GM19468 (cell line): ENCODE data around the gene CDKAL1.

ENCODE experiments used
- ATAC-seq: cut with Tn5 transposase; IDR thresholded peaks from one replicate; pipeline ENCODE4 v1.9.1; 2021; ENCODE audit warnings: mild to moderate bottlenecking, moderate library complexity, moderate number of reproducible peaks; ENCODE audit not compliant: unreplicated experiment; ENCODE audit errors: extremely low read depth

The CDKAL1 gene

DNA sequence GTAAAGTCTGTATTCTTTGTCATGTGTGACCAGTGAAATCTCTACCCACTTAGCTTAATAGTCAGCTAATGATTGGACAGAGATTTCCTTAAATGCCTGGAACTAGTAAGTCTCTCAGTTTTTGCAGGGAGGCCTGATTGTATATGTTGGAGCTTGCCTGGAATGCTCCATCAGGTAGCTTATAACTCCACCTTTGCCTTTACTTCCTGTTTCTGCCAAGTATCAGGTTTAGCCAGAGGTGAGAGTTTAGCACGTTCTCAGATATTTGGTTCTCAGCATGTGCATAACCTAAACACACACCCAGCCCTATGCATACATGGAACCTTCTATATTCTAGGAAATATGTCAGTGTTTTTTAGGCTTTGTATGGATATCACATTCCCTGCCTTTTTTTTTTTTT lies 435.3 kb downstream of the CDKAL1 start:
- ATAC-seq = no peak

GRCh38 chr6:20976391-20976918 lies 442.2 kb downstream of the CDKAL1 start:
- ATAC-seq = no peak

GRCh38 chr6:20978151-20978614 lies 443.9 kb downstream of the CDKAL1 start:
- peak; percentile 49 for ATAC-seq

GRCh38 chr6:20979076-20979475 lies 444.8 kb downstream of the CDKAL1 start:
- no peak for ATAC-seq

DNA sequence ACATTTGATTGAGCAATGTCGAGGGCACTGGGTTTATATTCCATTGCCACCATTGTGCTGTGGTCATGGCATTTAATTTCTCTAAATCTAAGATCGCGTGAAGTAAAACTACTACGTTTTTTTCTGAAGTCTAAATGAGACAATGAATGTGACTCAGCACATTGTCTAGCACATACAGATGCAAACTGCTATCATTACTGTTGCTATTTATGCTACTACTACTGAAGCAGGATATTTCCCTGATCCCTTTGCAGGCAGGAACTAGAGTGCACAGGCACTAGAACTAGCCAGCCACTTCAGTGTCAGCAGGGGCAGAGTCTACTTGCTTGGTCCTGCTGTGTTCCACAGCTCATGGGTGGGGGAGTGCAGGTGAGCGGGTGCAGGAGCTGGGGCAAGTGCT lies 449.7 kb downstream of the CDKAL1 start:
- ATAC-seq = no peak

- ATAC-seq = no peak
Measured at GRCh38 chr6:20985821-20986220, 451.6 kb downstream of the CDKAL1 start.

DNA sequence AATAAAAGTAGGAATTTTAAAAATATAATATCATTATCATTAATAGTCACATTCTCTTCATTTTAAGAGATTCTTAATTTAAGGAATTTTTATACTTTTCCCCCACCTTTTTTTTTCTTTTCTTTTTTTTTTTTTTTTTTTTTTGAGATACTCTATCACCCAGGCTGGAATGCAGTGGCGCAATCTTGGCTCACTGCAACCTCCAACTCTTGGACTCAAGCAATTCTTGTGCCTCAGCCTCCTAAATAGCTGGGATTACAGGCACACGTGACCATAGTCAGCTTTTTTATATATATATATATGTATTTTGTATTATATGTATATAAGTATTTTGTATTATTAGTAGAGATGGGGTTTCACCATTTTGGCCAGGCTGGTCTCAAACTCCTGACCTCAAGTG lies 457.7 kb downstream of the CDKAL1 start:
- ATAC-seq = no peak

DNA sequence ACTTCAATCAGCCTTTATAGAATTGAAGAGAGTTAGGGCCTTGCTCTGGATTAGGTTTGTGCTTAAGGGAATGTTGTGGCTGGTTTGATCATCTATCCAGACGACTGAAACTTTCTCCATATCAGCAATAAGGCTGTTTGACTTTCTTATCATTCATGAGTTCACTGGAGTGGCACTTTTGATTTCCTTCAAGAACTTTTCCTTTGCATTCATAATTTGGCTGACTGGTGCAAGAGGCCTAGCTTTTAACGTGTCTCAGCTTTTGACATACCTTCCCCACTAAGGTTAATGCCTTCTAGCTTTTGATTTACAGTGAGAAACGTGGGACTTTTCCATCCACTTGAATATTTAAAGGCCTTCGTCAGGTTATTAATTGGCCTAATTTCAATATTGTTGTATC lies 461.8 kb downstream of the CDKAL1 start:
- no peak for ATAC-seq

GRCh38 chr6:20997143-20997769 lies 463.0 kb downstream of the CDKAL1 start:
- no peak for ATAC-seq

- ATAC-seq = no peak
Measured at GRCh38 chr6:20997770-20998147, 463.5 kb downstream of the CDKAL1 start.

GRCh38 chr6:20998748-20999448 lies 464.6 kb downstream of the CDKAL1 start:
- ATAC-seq = no peak

- no peak for ATAC-seq
Measured at GRCh38 chr6:21000331-21000801, 466.1 kb downstream of the CDKAL1 start.

DNA sequence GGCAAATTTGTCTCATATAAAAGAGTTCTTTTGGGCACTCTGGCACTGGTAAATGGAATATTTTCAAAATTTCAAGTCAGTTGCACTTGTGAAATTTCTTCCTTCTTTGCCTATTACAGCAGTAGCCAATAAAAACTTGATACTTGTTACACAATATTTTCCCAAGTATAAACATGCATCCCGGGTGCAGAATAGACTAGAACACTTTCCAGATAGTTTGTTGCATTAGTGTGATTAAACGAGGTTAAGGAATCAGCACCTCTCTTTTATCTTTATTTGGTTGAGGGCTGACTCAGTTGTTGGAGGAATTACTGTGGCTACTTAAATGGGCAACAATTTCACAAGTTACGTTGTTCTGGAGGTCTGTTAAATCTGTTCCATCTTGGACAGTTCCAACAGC lies 467.5 kb downstream of the CDKAL1 start:
- ATAC-seq = no peak

GRCh38 chr6:21003780-21004541 lies 469.7 kb downstream of the CDKAL1 start:
- peak; percentile 40 for ATAC-seq

GRCh38 chr6:21005816-21006570 lies 471.7 kb downstream of the CDKAL1 start:
- ATAC-seq = peak; percentile 47

- ATAC-seq = no peak
Measured at GRCh38 chr6:21019614-21020013, 485.4 kb downstream of the CDKAL1 start.

DNA sequence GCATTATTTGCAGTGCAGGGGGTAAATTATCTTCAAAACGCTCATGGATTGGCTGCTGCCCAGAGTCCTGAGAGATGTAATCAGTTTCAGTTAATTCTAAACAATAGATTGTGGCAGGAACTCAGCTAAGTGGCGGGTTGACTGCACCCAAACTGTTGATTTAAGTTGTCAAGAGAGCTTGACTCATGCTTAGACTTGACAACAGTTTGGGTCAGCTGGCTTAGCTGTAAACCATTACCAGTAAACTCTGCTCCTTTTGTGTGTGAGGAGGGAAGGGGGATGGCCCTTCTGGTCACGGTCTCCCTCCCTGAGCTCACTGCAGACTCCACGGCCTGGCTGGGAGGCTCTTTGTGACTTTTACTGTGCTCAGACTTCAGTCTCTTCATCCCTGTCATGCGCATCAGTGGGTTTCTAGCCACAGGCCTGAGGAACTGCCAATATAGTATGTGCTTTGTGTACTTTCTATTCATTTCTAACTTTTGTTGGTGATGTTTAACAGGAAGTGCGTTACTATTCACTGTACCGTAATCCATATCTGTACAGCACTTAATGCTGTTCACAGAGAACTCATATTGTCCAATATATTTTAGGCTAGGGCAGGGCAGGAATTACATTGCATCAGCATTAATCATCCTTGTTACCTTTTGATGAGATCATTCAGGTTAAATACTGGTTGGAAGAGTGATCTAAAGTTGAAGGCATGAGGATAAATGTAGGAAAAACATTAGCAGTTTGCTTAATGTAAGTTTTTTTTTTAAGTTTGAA lies 488.3 kb downstream of the CDKAL1 start:
- ATAC-seq = peak; percentile 83

DNA sequence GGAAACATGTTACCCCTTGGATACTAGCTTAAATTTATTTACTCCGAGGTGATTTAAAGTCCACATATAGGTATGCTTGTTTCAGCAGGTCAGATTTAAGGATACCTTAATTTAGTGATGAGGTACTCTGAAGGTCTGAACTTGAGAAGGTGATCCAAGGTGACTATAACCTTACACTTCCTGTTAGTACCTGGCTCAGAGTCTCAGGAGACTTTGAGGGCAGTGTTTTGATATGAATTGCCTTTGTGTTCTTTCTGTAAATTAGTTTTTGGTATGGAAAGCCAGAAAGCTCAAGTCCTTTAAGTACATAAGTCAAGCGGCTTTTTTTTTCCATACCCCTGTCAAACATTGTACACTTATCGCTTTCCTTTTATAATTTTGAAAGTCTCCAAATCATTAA lies 489.0 kb downstream of the CDKAL1 start:
- no peak for ATAC-seq

DNA sequence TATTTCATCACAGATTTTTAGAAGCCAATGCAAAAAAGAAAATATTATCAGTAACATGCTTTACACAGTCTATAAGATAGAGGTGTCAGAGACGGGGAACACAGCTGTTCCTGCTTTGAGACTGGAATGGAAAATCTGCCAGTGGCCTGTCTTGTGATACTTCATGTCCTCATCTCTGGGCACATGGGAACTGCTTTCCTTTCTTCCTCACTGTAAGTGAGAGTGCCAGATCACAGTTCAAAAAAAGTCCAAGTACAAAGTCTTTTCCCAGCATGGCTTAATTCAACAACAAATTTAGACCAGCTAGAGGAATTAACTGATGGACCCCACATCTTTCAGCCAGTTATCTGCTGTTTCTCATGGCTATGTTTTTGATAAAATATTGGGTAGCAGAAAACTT lies 490.4 kb downstream of the CDKAL1 start:
- ATAC-seq = no peak
